Right lobe of liver (tissue), 4 donors: ENCODE measurements around the gene CAP2.

ENCODE experiments used
- CTCF ChIP-seq, 4 donors: fragments of 200-600 bp in 3 of 4; fragments of 450-650 bp in 1 of 4; IDR thresholded peaks; one replicate each; pipeline versions ENCODE4 v1.5.1 to v1.8.0; 2016 to 2022; ENCODE audit warnings: antibody characterized with exemption in 4 of 4, mild to moderate bottlenecking in 2 of 4
- POLR2A ChIP-seq: fragments of 450-650 bp; IDR thresholded peaks from one replicate; pipeline ENCODE4 v1.6.1; 2017; ENCODE audit warnings: antibody characterized with exemption, mild to moderate bottlenecking
- donor health status: DM: no; HTN: no; CAD: no.
- donor health status: DM: no; HTN: no; CAD: no.
- donor health status: DM: no; HTN: yes; CAD: no.

- TF ChIP-seq CTCF (IDR thresholded peaks at IDR 0.05) (no peak), POLR2A (no peak)
These were observed 53.3 kb downstream of the CAP2 start for GRCh38 chr6:17446713-17447112.
